DMS153 treated with DMSO at 0.1 percent for 48 hours (cell line): ENCODE measurements around the gene C2CD3.

Source experiments
- DNase-seq: peaks from one replicate; lab custom pipeline; 2025; ENCODE audit not compliant: unreplicated experiment; lab: John Stamatoyannopoulos, UW

Gene C2CD3

GRCh38 chr11:74021998-74022397 is 148.8 kb downstream of the C2CD3 start:
- DNase-seq, result no peak

GRCh38 chr11:74020539-74020938 is 150.3 kb downstream of the C2CD3 start:
- DNase-seq, result no peak

- DNase-seq, result no peak
These were observed 150.9 kb downstream of the C2CD3 start for GRCh38 chr11:74019860-74020259.

- no peak for DNase-seq
These were observed 151.6 kb downstream of the C2CD3 start for GRCh38 chr11:74019104-74019738.

GRCh38 chr11:74018331-74019005 is 152.3 kb downstream of the C2CD3 start:
- DNase-seq, result no peak

GRCh38 chr11:74017631-74018030 is 153.2 kb downstream of the C2CD3 start:
- no peak for DNase-seq

- no peak for DNase-seq
These were observed 154.7 kb downstream of the C2CD3 start for GRCh38 chr11:74015919-74016684.

GRCh38 chr11:74014880-74015279 is 155.9 kb downstream of the C2CD3 start:
- no peak for DNase-seq

- DNase-seq, result no peak
These were observed 157.7 kb downstream of the C2CD3 start for GRCh38 chr11:74013141-74013540.

GRCh38 chr11:74012074-74012809 is 158.6 kb downstream of the C2CD3 start:
- DNase-seq, result no peak

- no peak for DNase-seq
These were observed 159.3 kb downstream of the C2CD3 start for GRCh38 chr11:74011360-74012073.

GRCh38 chr11:74010306-74011300 is 160.2 kb downstream of the C2CD3 start:
- DNase-seq, result no peak

GRCh38 chr11:74009675-74010305 is 161.0 kb downstream of the C2CD3 start:
- no peak for DNase-seq

- DNase-seq, result no peak
These were observed 161.6 kb downstream of the C2CD3 start for GRCh38 chr11:74009230-74009547.

GRCh38 chr11:74008373-74009229 is 162.2 kb downstream of the C2CD3 start, which contains the start of gene UCP3:
Gene UCP3 (minus strand): TSS chr11:74009085. CDS start chr11:74007042, 2,043 bp downstream.
- DNase-seq, result no peak

- DNase-seq, result no peak
These were observed 163.0 kb downstream of the C2CD3 start for GRCh38 chr11:74007691-74008372.

GRCh38 chr11:74006743-74007304 is 164.0 kb downstream of the C2CD3 start:
- no peak for DNase-seq
